Activated CD8-positive, alpha-beta memory T cell treated with anti-CD3 and anti-CD28 coated beads, Interleukin-2, amount 50 U/mL, for 4 hours (primary cell): Measurements from ENCODE around the gene ASGR2.
"Not testable (repeated sequence)": the region's sequence is repeated elsewhere in the genome, so short reads cannot be mapped to it uniquely, and the experiment has no call there.

ENCODE experiments used
- DNase-seq: peaks from one replicate; pipeline ENCODE4 v3.0.0-alpha.2; 2020

Gene ASGR2

GRCh38 chr17:7097940-7098339 lies 16.7 kb downstream of the ASGR2 start:
- DNase-seq = no peak

GRCh38 chr17:7095625-7096024 lies 19.0 kb downstream of the ASGR2 start:
- no peak for DNase-seq

- no peak for DNase-seq
These were observed 20.0 kb downstream of the ASGR2 start for GRCh38 chr17:7094652-7095019.

- not testable (repeated sequence) for DNase-seq
These were observed 23.2 kb downstream of the ASGR2 start for GRCh38 chr17:7091311-7092005.

- DNase-seq = not testable (repeated sequence)
These were observed 25.1 kb downstream of the ASGR2 start for GRCh38 chr17:7089570-7089969.

GRCh38 chr17:7088442-7088841 lies 26.2 kb downstream of the ASGR2 start:
- not testable (repeated sequence) for DNase-seq

- no peak for DNase-seq
These were observed 30.5 kb downstream of the ASGR2 start for GRCh38 chr17:7084088-7084487.

- DNase-seq = no peak
These were observed 31.0 kb downstream of the ASGR2 start for GRCh38 chr17:7083592-7083991.

GRCh38 chr17:7081341-7082062 lies 33.1 kb downstream of the ASGR2 start:
- no peak for DNase-seq

GRCh38 chr17:7080456-7081041 lies 34.1 kb downstream of the ASGR2 start:
- DNase-seq = no peak

GRCh38 chr17:7079581-7080455 lies 34.8 kb downstream of the ASGR2 start, which contains the start of gene CLEC10A:
Gene CLEC10A (minus strand): TSS chr17:7080251. CDS start chr17:7078812, 1,439 bp downstream.
- DNase-seq = no peak

- no peak for DNase-seq
These were observed 35.9 kb downstream of the ASGR2 start for GRCh38 chr17:7078711-7079110.

GRCh38 chr17:7077911-7078546 lies 36.6 kb downstream of the ASGR2 start:
- no peak for DNase-seq

GRCh38 chr17:7074931-7075330 lies 39.7 kb downstream of the ASGR2 start:
- no peak for DNase-seq

- no peak for DNase-seq
These were observed 42.2 kb downstream of the ASGR2 start for GRCh38 chr17:7072406-7072805.

GRCh38 chr17:7070712-7071111 lies 43.9 kb downstream of the ASGR2 start:
- DNase-seq = no peak

- no peak for DNase-seq
These were observed 46.4 kb downstream of the ASGR2 start for GRCh38 chr17:7068268-7068667.

GRCh38 chr17:7067198-7067597 lies 47.4 kb downstream of the ASGR2 start:
- no peak for DNase-seq

GRCh38 chr17:7064261-7064660 lies 50.4 kb downstream of the ASGR2 start:
- no peak for DNase-seq

GRCh38 chr17:7063518-7064094 lies 51.0 kb downstream of the ASGR2 start:
- no peak for DNase-seq

- DNase-seq = no peak
These were observed 54.3 kb downstream of the ASGR2 start for GRCh38 chr17:7060165-7060891.
